ENCODE results near the gene TTC7B. TPM values are rescaled to one million over a fixed set of nuclear protein-coding genes. Genes with fewer than 3 reads are reported as not detected.

TTC7B gene
- polyA plus RNA-seq, 1 donor (not counting 4 experiments of a cell fraction or from before 2014, with no cell fraction given), result 21.4 TPM

DNA sequence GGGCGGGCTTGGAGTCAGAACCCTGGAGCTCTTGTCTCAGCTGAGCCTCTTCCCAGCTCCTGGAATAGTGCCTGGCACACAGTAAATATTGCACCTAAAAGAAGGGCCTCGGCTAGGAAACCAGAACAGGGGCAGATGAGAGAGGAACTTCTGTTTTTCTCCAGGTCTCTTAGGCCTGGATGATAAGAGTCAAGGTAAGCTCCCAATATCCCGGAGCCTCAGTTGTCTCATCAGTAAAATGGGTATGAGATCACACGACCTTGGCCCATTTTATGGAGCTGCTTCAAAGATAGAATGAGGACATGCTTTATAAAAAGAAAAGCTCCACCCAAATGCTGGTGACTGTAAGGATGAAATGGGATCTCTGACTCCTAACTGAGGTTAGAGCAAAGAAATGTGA is 202.2 kb downstream of the TTC7B start:
- Histone ChIP-seq H3K4me2 (ENCODE audit: control insufficient read depth, extremely low read depth, insufficient read depth, low read depth, low read length) (no peak overlapping the region), H3K9ac (ENCODE audit: control insufficient read depth, extremely low read depth, insufficient read depth, low read length) (no peak overlapping the region), H3K9me3 (ENCODE audit: control insufficient read depth, low read depth, low read length) (no peaks in the 10 kb centered on the region), H3K4me3 (ENCODE audit: control insufficient read depth in 2 of 3, extremely low read depth in 1 of 3, insufficient read depth in 2 of 3, low read depth in 1 of 3, low read length in 3 of 3) (no peak overlapping the region), H2AFZ (ENCODE audit: control insufficient read depth, low read length) (no peak overlapping the region), H3K9me1 (ENCODE audit: control insufficient read depth, extremely low read depth, insufficient read depth, low read length) (no peaks in the 10 kb centered on the region), H3K27ac (ENCODE audit: control insufficient read depth, insufficient read depth, low read length) (no peak overlapping the region), H3K4me1 (ENCODE audit: control insufficient read depth, extremely low read depth, insufficient read depth, low read length) (no peaks in the 10 kb centered on the region), H3K36me3 (ENCODE audit: control insufficient read depth in 2 of 2, extremely low read depth in 1 of 2, insufficient read depth in 2 of 2, low read length in 2 of 2) (peaks cover 0 to 1% of the 10 kb centered on the region in 2 experiments), H4K20me1 (ENCODE audit: control insufficient read depth, extremely low read depth, insufficient read depth, low read length) (no peaks in the 10 kb centered on the region), H3K79me2 (ENCODE audit: control insufficient read depth, insufficient read depth, low read length) (no peaks in the 10 kb centered on the region), H3K27me3 (ENCODE audit: control insufficient read depth, extremely low read depth, insufficient read depth, low read length) (no peaks in the 10 kb centered on the region)
- DNase-seq (ENCODE audit: low read depth, low spot score) (no peak), FAIRE-seq (no peak)
- dilution Hi-C loops (cut with MboI; ENCODE audit: extremely low pct_ligation_motif_present, low sequenced_read_pairs), result no loop called here
- TF ChIP-seq EZH2 (IDR thresholded peaks at IDR 0.05; ENCODE audit: low read length), result no peak
- TF ChIP-seq, protein P1, sequence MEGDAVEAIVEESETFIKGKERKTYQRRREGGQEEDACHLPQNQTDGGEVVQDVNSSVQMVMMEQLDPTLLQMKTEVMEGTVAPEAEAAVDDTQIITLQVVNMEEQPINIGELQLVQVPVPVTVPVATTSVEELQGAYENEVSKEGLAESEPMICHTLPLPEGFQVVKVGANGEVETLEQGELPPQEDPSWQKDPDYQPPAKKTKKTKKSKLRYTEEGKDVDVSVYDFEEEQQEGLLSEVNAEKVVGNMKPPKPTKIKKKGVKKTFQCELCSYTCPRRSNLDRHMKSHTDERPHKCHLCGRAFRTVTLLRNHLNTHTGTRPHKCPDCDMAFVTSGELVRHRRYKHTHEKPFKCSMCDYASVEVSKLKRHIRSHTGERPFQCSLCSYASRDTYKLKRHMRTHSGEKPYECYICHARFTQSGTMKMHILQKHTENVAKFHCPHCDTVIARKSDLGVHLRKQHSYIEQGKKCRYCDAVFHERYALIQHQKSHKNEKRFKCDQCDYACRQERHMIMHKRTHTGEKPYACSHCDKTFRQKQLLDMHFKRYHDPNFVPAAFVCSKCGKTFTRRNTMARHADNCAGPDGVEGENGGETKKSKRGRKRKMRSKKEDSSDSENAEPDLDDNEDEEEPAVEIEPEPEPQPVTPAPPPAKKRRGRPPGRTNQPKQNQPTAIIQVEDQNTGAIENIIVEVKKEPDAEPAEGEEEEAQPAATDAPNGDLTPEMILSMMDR (optimal IDR thresholded peaks at IDR 0.05 in 1 of 3, IDR thresholded peaks at IDR 0.05 in 1 of 3, conservative IDR thresholded peaks at IDR 0.05 in 1 of 3; ENCODE audit: extremely low read depth in 1 of 3, insufficient read depth in 2 of 3, low read length in 3 of 3), result no peak

DNA sequence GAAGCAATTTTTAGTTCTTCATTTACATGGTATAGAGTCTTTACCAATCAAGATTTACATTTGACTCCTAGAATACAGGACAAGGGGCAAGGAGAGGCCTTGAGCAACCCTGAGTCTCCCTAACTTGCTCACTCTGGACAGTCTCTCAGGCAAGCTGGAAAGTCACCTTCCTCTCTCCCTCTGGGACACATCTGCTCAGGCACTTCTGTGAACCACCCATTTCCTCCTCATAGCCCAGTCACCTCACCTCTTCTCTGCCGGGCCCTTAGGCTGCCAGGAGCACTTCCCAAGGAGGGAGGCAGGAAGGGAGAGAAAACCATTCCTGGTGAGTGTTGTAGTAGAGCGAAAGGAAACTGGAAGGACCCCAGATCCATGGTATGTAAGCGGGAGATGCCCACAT is 202.8 kb downstream of the TTC7B start:
- Histone ChIP-seq H3K9me1 (ENCODE audit: control insufficient read depth, extremely low read depth, insufficient read depth, low read length) (no peaks in the 10 kb centered on the region), H3K9ac (ENCODE audit: control insufficient read depth, extremely low read depth, insufficient read depth, low read length) (no peak overlapping the region), H3K4me2 (ENCODE audit: control insufficient read depth, extremely low read depth, insufficient read depth, low read depth, low read length) (no peak overlapping the region), H3K36me3 (ENCODE audit: control insufficient read depth in 2 of 2, extremely low read depth in 1 of 2, insufficient read depth in 2 of 2, low read length in 2 of 2) (peaks cover 0 to 1% of the 10 kb centered on the region in 2 experiments), H3K4me1 (ENCODE audit: control insufficient read depth, extremely low read depth, insufficient read depth, low read length) (no peaks in the 10 kb centered on the region), H4K20me1 (ENCODE audit: control insufficient read depth, extremely low read depth, insufficient read depth, low read length) (no peaks in the 10 kb centered on the region), H3K4me3 (ENCODE audit: control insufficient read depth in 2 of 3, extremely low read depth in 1 of 3, insufficient read depth in 2 of 3, low read depth in 1 of 3, low read length in 3 of 3) (no peak overlapping the region), H3K9me3 (ENCODE audit: control insufficient read depth, low read depth, low read length) (no peaks in the 10 kb centered on the region), H3K27ac (ENCODE audit: control insufficient read depth, insufficient read depth, low read length) (no peak overlapping the region), H3K27me3 (ENCODE audit: control insufficient read depth, extremely low read depth, insufficient read depth, low read length) (no peaks in the 10 kb centered on the region), H3K79me2 (ENCODE audit: control insufficient read depth, insufficient read depth, low read length) (no peaks in the 10 kb centered on the region), H2AFZ (ENCODE audit: control insufficient read depth, low read length) (no peak overlapping the region)
- DNase-seq (ENCODE audit: low read depth, low spot score) (no peak), FAIRE-seq (no peak)
- TF ChIP-seq, protein P1 (optimal IDR thresholded peaks at IDR 0.05 in 1 of 3, IDR thresholded peaks at IDR 0.05 in 1 of 3, conservative IDR thresholded peaks at IDR 0.05 in 1 of 3; ENCODE audit: extremely low read depth in 1 of 3, insufficient read depth in 2 of 3, low read length in 3 of 3), result no peak
- no peak for TF ChIP-seq EZH2 (IDR thresholded peaks at IDR 0.05; ENCODE audit: low read length)
- dilution Hi-C loops (cut with MboI; ENCODE audit: extremely low pct_ligation_motif_present, low sequenced_read_pairs), result no loop called here

Data from keratinocyte (primary cell).